Pulmonary artery endothelial cell (primary cell): ENCODE measurements around the gene MRPS18A. TPM values are rescaled to one million over a fixed set of nuclear protein-coding genes. Genes with fewer than 3 reads are reported as not detected.

ENCODE experiments used
- DNase-seq: peaks from one replicate; pipeline ENCODE4 v3.0.0-alpha.2; 2011; ENCODE audit warnings: low read depth, low spot score
- total RNA-seq: library from RNA; depleted of rRNA; stranded (reverse); fragments of >200 nt; gene quantifications from 2 replicates; pipeline ENCODE4 v1.2.3, GENCODE V29; 2014

The MRPS18A gene
- total RNA-seq, 1 donor from 2014 or later, result 55.3 TPM

DNA sequence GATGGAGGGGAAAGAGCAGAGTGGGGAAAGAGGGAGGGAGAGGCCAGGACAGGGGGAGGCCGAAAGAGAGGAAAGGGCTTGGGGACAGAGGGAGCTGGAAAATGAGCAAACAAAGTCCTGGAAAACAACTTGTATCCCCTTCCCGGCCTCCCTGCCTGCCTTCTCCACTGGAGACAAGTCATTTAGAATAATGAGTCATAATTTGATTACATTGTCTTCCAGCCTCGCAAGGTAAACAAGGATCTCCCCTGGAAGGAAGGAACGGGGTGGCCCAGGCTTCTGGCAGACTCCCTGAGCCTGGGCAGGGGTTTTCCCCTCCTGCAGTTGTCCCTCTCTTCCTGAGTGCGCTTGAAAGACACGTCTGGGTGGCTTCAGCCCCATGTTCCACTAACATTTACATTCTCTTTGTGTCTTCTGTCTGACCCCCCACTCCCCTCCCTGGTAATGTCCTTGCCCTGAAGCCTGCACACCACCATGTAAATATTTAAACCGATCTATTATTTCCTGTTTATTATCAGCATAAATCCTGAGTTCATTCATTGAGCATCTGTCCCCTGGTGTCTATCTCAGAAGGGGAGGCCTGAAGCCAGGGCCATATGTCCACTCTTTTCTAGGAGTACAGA lies 12.1 kb upstream of the MRPS18A start:
- DNase-seq, result peak; percentile 57

DNA sequence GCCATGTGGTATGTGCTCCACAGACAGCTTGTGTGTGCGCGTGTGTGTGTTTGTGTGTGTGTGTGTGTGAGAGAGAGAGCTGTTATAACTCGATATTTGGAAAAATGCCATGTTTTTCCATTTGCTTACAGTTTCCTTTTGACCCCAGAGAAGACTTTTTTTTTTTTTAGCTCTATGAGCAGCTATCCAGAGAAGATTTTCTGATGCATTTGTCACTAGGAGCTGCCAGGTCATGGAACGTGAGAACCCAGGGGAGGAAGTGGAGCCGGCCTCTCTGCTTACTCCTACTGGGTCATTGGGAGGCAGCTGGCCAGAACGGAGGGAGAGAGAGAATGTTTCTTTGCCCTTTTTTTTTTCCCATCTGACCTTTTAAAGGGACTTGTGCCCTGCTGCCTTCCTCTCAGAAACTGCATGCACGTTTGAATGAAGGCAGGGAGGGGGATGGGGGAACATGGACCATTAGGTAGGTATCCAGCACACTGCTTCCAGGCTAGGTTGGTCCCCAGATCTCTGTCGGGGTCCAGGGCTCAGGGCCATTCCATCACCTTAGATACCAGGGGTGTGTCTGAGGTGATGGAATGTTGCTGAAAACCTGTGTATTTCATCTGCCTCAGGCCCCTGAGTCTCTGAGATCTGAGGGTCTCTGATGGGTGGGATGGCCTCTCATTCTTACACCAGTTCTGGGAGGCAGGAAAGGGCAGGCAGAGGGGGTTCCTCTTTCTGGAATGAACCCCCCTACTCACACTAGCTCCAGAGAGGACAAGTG lies 11.2 kb upstream of the MRPS18A start:
- DNase-seq, result peak; percentile 65

DNA sequence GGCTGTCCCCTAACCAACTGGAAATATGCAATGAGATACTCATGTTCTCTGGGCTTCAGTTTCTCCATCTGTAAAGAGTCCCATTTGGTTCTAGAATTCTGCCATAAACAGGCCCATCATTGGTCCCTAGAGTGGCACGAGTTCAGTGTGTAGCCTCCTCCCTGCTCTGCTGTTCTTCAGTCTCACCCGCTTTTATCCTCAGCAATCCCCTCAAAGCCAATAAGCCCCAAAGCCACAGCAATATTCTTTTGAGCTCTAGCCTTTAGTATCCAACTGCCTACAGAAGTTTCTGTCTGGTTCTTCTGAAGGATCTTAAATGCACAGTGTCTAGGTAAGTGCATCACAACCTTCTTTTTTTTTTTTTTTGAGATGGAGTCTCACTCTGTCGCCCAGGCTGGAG lies 9.8 kb upstream of the MRPS18A start:
- DNase-seq, result no peak

DNA sequence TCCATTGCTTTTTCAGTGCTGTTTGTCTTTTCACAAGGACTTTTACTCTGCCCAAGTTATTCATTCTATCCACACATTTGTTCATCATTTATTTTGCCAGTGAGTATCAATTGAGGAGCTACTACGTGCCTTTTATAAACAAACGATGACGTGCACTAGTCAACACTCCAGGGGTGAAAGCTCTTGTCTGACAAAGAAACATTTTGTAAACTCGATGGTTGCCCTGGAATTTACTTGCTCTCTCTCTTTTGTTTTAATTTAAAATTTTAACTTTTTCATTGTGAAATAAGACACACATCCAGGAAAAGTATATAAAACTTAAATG lies 8.3 kb upstream of the MRPS18A start:
- no peak for DNase-seq

DNA sequence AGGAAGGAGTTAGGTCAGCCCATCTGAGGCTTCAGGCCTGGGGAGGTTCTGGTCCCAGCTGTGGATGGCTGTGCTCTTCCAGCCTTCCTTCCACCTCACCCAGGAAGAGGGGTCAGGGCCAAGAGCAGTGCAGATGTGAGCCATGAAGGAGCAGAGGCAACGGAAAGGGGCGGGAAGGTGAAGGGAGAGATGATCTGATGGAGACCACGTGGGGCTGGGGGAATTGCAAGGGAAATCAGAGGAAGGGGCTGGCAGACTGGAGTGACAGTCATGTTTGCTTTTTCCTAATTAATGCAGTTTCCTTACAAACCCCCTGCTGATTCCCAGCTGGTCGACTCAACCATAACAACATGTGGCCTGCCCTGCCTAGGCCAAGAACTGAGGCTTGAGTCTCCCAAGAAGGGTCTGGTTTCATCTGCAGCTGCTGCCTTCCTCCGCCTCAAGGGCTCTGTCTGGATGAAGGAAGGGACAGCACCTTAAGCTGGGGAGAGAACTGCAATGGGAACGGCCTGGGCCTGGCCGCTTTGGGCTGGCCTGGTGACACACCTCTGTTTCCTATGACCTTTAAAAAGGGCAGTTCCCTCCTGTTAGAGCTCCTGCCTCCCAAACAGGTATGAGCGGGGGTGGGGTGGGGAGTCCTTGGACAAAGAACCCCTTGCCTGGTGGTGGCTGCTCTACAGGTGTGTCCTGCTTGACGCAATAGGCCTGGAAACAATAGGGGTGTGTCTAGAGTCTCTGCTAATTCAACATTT lies 7.8 kb upstream of the MRPS18A start:
- no peak for DNase-seq

DNA sequence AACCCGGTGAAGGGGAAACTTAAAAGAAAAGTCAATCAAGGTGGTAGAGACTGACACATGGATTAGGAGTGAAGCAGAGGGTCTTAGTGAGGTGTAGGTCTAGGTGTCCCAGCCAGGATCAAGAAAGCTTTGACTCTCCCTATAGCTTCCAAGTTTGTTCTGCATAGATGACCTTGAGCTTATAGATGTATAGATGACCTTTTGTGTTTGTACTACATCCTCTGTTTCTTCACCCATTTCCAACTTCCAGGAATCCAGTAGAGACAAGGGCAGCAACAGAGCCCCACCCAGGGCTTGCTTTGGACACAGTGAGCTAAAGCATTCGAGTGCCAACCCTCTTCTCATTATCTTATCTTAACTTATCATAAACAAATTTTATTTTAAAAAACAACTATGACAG lies 1.8 kb upstream of the MRPS18A start:
- DNase-seq, result no peak

DNA sequence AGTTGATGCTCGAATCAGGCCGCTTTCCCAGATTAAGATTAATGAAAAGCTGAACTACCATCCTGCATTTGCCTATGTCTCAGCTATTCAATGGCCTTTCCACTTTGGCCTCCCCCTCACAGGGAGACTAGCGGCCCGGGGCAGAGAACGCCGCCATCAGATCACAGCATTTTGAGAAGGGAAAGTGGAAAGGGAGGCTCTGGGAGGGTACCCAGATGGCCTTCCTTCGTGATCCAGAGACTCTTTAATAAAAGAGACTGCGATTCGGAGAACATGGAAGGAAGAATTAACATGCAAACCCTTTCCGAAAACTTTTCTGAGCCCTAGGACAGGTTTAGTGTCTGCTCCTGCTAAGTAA lies 533 bp downstream of the MRPS18A start:
- no peak for DNase-seq

DNA sequence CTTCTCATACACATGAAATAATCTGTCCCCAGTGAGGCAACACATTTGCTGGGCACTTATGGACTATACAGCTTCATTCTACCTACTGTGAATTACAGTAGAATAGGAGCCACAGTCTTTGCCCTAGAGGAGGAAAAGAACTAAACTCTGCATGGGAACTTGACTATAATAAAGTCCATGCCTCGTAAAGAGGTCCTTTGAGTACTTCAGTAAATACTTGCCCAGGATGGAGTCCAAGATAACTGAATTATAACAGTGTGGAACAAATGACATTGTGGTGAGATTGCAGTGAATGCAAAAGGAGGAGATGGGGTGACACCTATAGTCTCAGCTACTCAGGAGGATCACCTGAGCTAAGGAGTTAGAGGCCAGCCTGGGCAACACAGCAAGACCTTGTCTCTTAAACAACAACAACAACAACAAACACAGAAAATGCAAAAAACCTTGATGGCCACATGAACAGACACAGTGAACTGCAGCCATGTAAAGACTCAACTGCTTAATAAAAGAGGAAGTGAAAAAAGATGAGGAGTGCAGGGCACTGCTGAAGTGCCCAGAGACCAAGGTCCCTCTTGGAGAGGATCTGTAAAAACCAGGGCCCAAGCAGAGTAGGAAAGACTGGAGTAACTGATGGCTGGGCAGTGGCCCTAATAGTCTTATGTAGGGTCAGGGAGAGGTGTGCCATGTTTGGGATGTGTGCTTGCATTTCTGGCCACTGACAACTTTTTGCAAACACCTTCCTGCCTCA lies 3.7 kb downstream of the MRPS18A start:
- no peak for DNase-seq

DNA sequence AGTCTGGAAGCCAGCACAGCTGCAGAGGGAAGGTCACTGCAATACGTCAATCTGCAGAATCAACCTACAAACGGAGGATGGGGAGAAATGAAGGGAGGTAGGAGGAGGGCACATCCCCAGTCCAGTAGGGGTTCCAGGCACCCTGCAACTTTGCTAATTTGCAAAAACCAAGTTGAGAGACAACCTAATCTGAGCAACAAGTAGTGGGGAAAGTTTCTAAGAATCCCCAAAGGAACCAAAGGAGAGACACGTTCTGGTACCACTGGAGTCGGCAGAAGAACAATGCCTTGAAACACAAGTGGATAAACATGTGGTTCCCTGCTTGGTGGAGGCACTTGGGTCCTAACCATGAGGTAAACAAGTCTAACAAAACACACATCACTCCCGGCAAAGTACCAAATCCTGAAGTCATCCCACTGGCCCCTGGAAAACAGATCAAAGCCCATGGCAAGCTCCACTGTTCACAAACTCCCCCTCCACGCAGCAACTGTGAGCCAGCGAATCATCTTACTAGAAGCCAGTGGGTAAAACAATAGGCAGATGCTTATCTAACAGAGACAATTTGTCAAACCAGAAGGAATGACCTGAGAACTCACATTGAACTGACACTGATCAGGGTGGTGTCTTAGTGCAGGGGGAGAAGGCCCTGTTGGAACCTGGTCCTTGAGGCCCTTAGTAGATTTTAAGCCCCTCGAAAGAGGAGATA lies 4.7 kb downstream of the MRPS18A start:
- DNase-seq, result no peak

DNA sequence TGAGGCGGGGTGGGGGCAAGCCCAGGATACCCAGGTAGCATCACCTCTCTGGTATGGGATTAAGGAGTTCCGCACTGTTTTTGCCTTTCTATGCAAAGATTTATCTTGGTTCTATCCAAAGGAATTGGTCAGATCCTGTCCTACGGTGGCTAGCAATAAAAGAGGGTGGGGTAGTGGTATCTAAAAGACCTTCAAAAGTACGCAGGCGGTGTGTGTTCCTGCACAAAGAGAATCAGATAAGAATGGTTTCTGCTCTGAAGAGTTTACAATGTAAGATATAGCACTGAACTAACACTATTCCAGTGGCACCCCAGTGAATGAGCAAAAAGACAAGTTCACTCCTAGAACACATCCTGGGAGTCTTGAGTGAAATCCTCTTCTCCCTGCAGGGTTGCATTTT lies 6.3 kb downstream of the MRPS18A start:
- no peak for DNase-seq

DNA sequence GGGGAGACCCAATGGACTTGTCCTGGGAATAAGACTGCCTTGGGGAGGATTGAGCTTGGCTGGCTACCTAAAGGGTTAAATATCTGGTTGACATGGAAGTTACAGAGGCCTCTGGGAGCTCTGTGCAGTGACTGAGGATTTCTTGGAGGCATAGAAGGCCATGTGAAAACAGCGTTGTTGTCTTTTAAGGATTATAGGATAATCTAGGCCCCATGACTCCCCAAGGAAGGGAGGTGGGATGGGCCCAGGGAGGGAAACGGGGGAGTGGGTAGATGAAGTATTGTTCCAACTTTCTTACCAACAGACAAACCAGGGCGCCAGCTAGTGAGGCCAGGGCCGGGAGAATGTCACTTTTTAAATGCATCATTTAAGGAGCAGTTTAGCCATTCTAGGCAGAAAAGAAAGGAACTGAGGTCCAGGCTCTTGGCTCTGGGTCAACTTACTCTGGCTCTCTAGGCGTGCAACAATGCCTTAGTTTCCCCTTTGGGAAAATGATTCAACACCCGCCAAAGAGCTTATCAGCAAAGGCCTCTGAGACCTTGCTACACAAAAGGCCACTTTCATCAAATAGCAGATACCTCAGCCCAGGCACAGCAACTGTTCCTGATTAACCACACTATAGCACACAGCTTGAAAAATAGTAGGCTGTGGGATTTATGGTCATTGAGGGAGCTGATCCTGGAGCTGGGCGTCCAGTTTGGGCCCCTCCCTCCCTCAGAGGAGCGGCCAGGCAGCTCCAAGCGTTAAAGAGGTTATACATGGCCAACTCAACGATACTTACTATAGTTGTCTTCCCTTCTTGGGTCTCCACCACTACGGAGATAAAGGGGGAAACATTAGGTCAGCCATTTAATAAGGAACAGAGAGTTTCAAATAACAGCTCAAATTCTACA lies 7.0 kb downstream of the MRPS18A start:
- no peak for DNase-seq

DNA sequence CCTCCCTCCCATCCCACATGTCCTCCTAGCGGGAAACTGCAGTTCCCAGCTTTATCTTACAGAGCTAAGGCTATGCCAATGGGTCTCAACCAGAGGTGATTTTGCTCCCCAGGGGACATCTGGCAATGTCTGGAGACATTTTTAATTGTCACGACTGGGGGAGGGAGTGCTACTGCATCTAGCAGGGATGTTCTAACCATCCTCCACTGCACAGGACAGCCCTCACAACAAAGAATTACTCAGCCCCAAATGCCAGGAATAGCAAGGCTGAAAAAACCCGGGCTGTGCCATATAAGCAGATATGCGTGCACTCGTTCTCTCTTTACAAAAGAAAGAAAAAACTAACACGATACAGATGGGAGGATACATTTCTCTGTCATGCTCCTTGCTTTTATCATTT lies 8.5 kb downstream of the MRPS18A start:
- DNase-seq, result no peak

DNA sequence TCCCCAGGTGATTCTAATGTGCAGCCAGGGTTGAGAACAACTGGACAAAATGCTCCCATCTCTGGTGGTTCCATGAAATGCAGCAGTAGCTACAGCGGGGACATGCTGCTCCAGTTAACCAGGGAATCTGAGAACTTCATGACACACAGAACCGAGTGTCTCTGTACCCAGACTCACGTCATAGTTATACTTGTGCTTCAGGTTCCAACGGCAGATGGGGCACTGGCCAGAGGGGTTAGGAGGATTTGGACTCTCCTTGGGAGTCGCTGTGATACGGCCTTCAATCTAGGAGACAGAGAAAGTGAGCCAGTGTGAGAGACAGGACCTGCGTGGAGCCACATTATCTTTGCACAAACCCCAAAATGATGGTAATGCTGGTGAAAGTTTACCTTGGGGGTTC lies 9.2 kb downstream of the MRPS18A start:
- DNase-seq, result no peak

DNA sequence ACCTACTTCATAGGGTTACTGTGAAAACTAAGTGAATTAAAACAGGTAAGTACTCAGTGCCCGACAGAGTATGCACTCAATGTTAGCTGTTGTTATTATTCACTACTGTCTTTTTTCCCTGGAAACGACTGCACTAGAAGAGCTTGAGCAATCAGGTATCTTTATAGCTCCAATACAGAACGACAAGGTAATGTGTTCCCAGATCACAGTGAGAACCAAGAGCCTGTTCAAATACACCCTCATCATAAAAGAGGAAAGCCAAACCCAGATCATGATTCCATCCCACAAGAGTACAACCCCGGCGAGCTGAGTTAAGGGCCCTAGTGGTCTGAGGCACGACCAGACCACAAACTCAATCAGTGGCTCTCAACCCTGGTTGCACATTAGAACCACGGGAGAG lies 9.8 kb downstream of the MRPS18A start:
- no peak for DNase-seq

DNA sequence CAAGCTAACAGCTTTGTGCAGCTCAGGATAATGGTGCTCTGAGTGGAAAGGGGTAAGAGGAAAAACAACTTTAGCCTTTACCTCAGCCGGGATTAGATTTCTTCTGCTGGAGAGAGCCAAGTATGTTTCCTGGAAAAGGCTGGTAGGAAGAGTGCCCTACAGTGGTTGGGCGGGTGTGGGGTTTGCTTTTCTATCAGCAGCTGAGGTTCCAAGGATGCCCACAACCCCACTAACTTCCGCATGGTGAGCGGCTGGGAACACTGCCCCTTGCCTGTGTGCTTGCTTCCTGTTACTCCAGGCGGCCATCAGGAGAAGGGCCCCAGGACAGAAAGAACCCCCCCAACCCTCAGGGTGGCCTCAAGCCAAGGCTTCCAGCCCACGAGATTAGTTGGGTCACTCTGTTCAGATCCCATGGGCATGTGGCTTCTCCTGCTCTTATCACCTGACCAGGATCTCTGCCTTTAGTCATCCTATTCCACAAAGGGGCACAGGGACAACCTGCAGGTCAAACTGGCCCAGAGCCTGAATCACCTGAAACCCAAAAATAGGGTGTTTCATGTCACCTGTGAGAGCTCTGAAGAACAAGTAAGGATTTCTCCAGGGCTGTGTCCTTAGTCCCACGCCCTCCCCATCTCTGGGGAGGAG lies 10.5 kb downstream of the MRPS18A start:
- no peak for DNase-seq

DNA sequence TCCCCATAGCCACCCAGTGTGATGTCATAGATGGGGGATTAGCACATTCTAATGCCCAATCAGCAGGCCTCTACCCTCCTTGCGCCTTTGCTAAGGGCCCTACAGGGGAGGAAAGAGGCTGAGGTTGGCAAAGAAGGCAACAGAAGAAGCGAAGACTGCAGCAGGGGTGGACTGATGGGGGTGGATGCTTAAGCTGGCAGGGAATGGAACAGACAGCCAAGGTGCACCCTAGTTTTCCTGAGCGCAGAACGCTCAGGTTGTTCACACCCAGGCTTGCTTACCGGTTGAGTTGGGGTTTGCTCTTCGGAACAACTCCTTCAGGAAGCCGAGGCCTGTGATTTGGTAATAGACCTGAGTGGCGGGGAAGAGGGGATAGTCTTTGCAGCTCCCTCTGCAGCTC lies 12.7 kb downstream of the MRPS18A start:
- no peak for DNase-seq

DNA sequence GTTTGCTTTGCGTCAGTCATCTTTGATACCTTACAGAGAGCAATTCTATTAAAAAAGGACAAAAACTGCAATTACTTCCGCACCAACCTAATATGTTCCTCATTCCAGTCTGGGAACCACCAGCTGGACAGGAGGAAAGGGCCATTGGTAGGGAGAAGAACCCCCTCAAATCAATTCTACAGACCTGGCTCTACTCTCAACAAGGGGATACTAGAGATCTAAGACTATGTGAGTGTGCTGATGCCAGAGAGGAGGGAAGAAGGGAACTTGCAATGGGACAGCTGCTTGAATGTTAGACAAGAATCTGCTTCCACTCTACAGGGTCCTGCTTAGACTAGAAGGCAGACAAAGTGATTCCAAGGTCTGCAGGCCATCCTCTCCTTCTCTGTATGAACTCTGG lies 13.3 kb downstream of the MRPS18A start:
- no peak for DNase-seq

DNA sequence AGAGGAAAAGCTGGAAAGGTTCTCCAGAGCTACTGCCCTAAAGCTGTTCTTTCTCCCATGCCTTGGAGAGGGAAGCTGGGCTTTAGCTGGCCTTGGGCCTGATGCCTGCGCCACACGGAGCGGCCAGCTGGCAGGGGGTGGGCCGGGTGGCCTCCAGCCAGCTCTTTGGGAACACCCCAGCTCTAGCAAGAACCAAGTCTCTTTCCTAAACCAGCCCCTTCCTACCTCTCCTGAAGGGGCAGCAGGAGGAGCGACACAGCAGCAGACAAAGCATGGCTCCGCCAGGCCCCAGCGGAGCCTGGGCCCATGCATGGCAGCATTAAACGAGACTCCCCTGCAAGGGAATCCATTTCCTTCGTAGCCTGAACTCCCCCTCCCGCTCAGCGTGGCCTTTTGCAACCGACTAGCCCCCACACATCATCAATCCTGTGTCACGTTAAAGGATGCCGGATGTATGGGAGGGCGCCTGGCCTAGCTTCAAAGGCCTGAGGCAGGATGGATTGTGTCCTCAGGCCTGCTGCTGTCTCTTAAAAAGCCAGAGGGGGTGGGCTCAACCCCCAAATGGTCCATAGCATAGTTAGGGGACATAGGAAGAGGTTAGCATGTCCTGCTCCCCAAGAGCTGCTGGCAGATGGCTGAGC lies 14.0 kb downstream of the MRPS18A start:
- no peak for DNase-seq
